HUDEP-2 (cell line): ENCODE results near the gene FOXE3.

Experiments used
- DNase-seq, 76 experiments: peaks; one replicate each; lab custom pipeline; 2025; ENCODE audit not compliant: unreplicated experiment in 76 of 76; lab: John Stamatoyannopoulos, UW

Gene FOXE3

DNA sequence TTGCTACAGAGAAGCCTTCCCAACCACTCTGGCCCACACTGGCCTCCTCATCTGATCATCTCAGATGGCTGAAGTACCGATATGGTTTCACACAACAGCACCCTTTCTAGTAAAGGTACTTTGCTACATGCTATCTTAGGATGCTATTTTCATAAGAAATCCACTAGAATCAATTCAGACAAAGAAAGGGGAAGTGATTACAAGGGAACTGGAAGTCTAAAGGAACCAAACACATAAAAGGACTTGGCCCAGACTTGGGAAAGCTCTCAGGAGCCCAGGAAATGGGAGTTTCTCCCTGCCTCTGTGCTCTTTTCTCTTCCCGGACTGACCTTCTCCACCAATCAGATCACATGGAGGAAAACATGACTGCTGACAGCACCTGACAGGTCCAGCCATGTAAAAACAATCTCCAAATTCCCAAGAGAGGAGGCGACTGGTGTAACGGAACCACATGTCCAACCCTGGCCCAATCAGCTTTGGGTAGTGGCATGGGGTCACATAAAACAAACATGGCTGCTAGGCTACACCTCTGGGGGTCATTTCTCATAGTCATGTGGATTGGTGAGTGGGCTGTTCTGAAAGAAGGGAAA is 12.7 kb upstream of the FOXE3 start:
- DNase-seq, result no peak

DNA sequence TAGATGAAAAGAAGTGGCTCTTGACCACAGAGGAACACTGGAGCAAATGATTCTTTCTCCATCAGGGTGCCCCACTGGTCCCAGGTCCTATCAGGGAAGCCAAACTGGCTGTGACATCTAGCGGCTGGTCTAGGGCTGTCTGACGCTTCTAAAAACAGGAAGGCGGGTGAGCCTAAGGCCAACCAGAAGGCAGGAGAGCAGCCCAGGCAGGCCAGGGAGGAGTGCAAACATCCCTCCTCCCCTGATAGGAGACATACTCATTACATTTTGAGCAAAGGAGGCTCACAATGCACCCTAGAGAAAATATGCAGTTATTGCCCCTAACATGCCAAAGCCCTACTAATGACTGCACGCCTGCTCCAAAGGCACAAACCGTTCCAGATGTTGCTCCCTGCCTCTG is 10.4 kb upstream of the FOXE3 start:
- DNase-seq, result peak in 18 of 76 experiments; percentile 2 to 28 (median 14)

- no peak for DNase-seq
These were observed 9.1 kb upstream of the FOXE3 start for GRCh38 chr1:47406966-47407365.

- no peak for DNase-seq
These were observed 8.6 kb upstream of the FOXE3 start for GRCh38 chr1:47407481-47407880.

DNA sequence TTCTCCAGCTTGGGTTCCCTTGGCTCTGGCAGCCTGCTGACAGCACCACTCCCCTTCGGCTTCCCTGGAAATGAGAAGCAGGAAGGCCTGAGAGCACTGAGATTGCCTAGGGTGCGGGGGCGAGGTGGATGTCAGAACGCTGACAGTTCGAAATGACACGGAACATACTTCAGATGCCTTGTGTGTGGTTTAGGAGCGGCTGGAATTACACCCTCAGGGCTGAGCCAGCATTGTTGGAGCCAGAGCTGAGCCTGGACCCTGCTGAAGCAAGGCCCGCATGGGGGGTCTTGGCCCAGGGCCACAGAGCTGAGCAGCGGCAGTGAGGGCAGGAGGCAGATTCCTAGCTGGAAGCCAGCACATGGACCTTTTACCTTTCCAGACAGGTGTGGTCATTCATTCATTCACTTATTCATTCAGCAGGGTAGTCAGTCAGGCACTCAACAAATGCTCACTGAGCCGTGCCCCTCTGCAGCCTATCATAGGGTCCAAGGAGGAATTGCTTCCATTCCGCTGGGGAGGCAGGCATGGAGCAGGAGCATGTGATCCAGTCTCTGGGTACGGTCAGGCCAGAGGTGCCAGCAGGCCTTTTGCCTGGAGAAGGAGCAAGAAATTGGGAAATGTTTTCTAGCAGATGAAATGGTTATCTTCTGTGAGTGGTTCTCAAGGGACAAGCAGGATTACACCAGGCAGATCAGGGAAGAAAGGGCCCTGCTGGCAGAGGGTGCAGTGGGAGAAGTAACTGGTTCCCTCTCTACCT is 6.6 kb upstream of the FOXE3 start:
- DNase-seq, result no peak

GRCh38 chr1:47410068-47410455 is 6.0 kb upstream of the FOXE3 start:
- no peak for DNase-seq

DNA sequence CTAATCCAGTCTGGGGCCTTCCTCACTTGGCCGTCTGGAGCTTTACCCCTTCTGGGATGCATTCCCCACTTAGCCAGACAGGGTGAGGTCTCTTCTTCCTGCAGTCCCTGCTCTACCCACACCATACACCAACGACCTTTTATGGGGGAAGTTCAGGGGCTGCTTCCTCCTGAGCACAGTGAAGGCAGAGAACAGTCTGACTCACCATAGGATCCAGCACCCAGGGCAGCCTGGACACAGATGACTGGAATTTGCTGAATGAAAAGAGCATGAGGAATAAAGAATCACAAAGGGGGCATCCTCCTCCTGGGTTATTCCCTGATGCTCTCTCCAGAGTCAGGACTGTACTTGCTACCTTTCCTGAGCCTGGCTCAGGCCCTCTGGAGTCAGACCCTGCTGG is 4.6 kb upstream of the FOXE3 start:
- no peak for DNase-seq

GRCh38 chr1:47412437-47412836 is 3.6 kb upstream of the FOXE3 start:
- DNase-seq, result no peak

DNA sequence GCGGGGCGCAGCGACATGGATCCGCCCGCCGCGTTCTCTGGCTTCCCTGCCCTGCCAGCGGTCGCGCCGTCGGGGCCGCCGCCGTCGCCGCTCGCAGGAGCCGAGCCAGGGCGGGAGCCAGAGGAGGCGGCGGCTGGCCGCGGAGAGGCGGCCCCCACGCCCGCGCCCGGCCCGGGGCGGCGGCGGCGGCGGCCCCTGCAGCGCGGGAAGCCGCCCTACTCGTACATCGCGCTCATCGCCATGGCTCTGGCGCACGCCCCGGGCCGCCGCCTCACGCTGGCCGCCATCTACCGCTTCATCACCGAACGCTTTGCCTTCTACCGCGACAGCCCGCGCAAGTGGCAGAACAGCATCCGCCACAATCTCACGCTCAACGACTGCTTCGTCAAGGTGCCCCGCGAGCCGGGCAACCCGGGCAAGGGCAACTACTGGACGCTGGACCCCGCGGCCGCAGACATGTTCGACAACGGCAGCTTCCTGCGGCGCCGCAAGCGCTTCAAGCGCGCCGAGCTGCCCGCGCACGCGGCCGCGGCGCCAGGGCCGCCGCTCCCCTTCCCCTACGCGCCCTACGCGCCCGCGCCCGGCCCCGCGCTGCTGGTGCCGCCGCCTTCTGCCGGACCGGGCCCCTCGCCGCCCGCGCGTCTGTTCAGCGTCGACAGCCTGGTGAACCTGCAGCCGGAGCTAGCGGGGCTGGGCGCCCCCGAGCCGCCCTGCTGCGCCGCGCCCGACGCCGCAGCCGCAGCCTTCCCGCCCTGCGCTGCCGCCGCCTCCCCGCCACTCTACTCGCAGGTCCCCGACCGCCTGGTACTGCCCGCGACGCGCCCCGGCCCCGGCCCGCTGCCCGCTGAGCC is 459 bp downstream of the FOXE3 start:
- DNase-seq, result no peak

- no peak for DNase-seq
These were observed 1.3 kb downstream of the FOXE3 start for GRCh38 chr1:47417170-47418044.

- DNase-seq, result no peak
These were observed 2.0 kb downstream of the FOXE3 start for GRCh38 chr1:47418122-47418521.

GRCh38 chr1:47418681-47419325 is 2.7 kb downstream of the FOXE3 start:
- no peak for DNase-seq

DNA sequence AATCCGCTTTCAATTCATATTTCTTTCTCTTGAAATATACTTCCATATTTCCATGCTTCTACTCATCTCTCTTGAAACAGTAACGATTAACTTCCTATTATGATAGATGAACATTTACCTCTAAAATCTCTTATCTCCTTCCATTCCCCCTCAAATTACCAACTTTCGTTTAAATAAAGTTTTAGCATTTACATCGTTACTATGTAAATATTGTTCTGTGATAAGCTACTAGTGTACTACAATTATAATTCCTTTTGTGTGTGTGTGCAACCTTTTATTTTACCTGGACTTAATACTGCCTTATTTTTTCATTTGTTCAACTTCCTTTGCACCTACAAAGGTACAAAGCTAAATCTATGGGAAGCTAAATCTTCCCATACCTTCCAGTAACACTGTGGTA is 4.5 kb downstream of the FOXE3 start:
- no peak for DNase-seq

DNA sequence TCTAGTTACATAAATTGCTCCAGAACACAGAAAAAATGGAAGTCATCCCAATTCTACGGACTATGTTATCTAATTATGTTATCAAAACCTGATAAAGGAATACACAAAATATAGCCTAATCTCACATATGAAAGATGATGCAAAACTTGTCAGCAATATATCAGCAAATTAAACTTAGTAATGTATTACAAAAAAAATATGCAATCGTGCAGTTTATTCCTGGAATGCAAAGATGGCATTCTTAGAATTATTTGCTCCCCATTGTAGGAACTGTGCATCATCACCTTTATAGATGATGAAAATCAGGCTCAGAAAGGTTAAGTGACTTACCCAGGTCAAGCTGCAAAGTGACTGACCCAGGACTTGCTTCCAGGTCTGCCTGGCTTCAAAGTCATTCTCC is 7.8 kb downstream of the FOXE3 start:
- no peak for DNase-seq

DNA sequence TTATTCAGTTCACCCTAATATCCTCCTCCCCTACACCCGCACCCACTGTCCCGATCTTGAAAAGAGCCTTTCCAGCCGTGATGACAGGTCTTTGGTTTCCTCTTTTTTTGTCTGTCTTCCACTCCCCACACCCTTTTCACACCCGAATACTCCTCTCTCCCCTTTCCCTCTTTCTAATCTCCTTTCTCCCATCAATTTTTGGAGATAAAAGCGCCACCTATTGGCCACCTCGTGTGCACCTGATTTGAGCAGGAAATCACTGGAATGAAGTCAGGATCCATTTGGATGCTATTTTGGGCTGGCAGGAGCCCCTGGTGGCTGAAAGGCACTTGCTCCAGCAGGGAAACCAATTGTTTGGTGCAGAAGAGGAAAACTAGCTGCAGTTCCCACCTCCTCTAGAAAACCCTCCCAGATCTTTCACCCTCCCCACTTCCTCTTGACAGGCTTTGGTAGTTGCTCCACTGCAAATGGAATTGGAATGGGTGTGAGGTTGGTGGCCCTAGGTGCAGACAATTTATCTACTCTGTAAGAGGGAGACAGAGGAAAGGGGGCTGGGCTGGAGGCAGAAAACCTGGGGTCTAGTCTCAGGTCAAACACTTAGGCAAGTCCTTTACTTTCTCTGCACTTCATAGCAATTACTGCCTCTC is 8.4 kb downstream of the FOXE3 start:
- DNase-seq, result peak in 2 of 76 experiments; percentile 2 to 7

GRCh38 chr1:47431534-47431933 is 15.4 kb downstream of the FOXE3 start:
- peak in 5 of 76 experiments; percentile 3 to 19 (median 7) for DNase-seq

- DNase-seq, result peak in 67 of 76 experiments; percentile 2 to 72 (median 41)
These were observed 16.3 kb downstream of the FOXE3 start for GRCh38 chr1:47432071-47433036.

GRCh38 chr1:47433037-47433421 is 16.9 kb downstream of the FOXE3 start:
- DNase-seq, result no peak
